Liver (tissue), 3 donors: ENCODE measurements around the gene TRPC4AP.

Source experiments
- CTCF ChIP-seq: fragments of 150-350 bp; IDR thresholded peaks from 2 replicates; pipeline ENCODE4 v1.5.1; 2017; ENCODE audit warnings: improper control_type of control experiment, low read depth, low read length; ENCODE audit not compliant: missing input control
- EGR1 ChIP-seq, 2 donors: IDR thresholded peaks; 2 replicates each; pipeline ENCODE4 v1.6.1; 2016 to 2018; ENCODE audit warnings: antibody characterized with exemption in 2 of 2, low read depth in 2 of 2
- FOXA1 ChIP-seq: IDR thresholded peaks from 2 replicates; pipeline ENCODE4 v1.6.1; 2016; ENCODE audit warnings: antibody characterized with exemption
- GABPA ChIP-seq, 2 donors: IDR thresholded peaks in 1 of 2; conservative IDR thresholded peaks in 1 of 2; 2 replicates each; pipeline ENCODE4 v1.6.1; 2016; ENCODE audit warnings: antibody characterized with exemption in 2 of 2, mild to moderate bottlenecking in 1 of 2, moderate library complexity in 1 of 2
- JUND ChIP-seq, 2 donors: IDR thresholded peaks; 2 replicates each; pipeline ENCODE4 v1.6.1; 2016; ENCODE audit warnings: antibody characterized with exemption in 2 of 2
- MAX ChIP-seq: IDR thresholded peaks from 2 replicates; pipeline ENCODE4 v1.6.1; 2016; ENCODE audit warnings: antibody characterized with exemption
- RAD21 ChIP-seq, 2 donors: IDR thresholded peaks; 2 replicates each; pipeline ENCODE4 v1.6.1; 2016; ENCODE audit warnings: antibody characterized with exemption in 2 of 2, mild to moderate bottlenecking in 2 of 2
- REST ChIP-seq: IDR thresholded peaks from 2 replicates; pipeline ENCODE4 v1.6.1; 2016; ENCODE audit warnings: antibody characterized with exemption, mild to moderate bottlenecking
- SP1 ChIP-seq: IDR thresholded peaks from 2 replicates; pipeline ENCODE4 v1.6.1; 2018; ENCODE audit warnings: antibody characterized with exemption, mild to moderate bottlenecking
- TAF1 ChIP-seq: conservative IDR thresholded peaks from 2 replicates; pipeline ENCODE4 v1.6.1; 2016; ENCODE audit warnings: antibody characterized with exemption, mild to moderate bottlenecking
- donor health status: healthy.
- donor health status: healthy.

- no peak for TF ChIP-seq GABPA (IDR thresholded peaks at IDR 0.05 in 1 of 2, conservative IDR thresholded peaks at IDR 0.05 in 1 of 2)
- no peak for TF ChIP-seq TAF1
- no peak for TF ChIP-seq CTCF
- no peak for TF ChIP-seq REST
- TF ChIP-seq SP1, result no peak
- no peak for TF ChIP-seq MAX
- TF ChIP-seq JUND (IDR thresholded peaks at IDR 0.05), result no peak
- TF ChIP-seq FOXA1, result no peak
- TF ChIP-seq EGR1 (IDR thresholded peaks at IDR 0.05; ENCODE audit: low read depth in 2 of 2), result no peak
- TF ChIP-seq RAD21 (IDR thresholded peaks at IDR 0.05), result no peak
Measured at GRCh38 chr20:34965051-34965450, 127.6 kb downstream of the TRPC4AP start.
